ENCODE results near the gene CASP8.
"Not testable (repeated sequence)": the region's sequence is repeated elsewhere in the genome, so short reads cannot be mapped to it uniquely, and the experiment has no call there.

CASP8 gene

DNA sequence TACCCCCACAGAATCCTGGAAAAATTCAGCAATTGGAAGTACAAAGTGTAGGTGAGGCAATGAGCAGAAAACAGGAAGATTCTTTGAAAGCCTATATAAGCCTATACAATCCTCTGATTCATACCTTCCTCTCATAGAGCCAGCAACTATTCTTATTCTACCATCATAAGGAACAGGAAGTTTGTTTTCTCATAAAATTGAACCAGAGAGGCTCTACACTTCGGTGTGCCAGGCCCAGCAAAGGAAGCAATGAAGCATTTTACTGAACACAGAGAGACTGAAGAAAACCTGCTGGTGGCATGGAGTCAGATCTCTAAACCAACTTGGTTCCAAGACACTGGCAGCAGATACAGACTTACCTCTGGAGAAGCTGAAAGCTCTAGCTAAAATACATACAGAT is 18.7 kb downstream of the CASP8 start:
- Histone ChIP-seq H3K4me3 (ENCODE audit: low read depth, low read length) (no peak overlapping the region), H3K27me3 (ENCODE audit: control insufficient read depth, insufficient read depth, low read length) (no peaks in the 10 kb centered on the region), H3K4me1 (ENCODE audit: control insufficient read depth, insufficient read depth, low read length) (no peaks in the 10 kb centered on the region), H3K36me3 (ENCODE audit: control insufficient read depth, insufficient read depth, low read length) (no peaks in the 10 kb centered on the region), H3K9me3 (ENCODE audit: control insufficient read depth, insufficient read depth, low read length) (no peaks in the 10 kb centered on the region), H3K9ac (ENCODE audit: low read depth, low read length) (no peak overlapping the region)

GRCh38 chr2:201280191-201281040 is 20.1 kb downstream of the CASP8 start:
- no peak overlapping the region for H3K4me3 ChIP-seq (ENCODE audit: low read depth, low read length)
- no peaks in the 10 kb centered on the region for H3K4me1 ChIP-seq (ENCODE audit: control insufficient read depth, insufficient read depth, low read length)
- no peaks in the 10 kb centered on the region for H3K9me3 ChIP-seq (ENCODE audit: control insufficient read depth, insufficient read depth, low read length)
- no peaks in the 10 kb centered on the region for H3K27me3 ChIP-seq (ENCODE audit: control insufficient read depth, insufficient read depth, low read length)
- H3K36me3 ChIP-seq (ENCODE audit: control insufficient read depth, insufficient read depth, low read length): no peaks in the 10 kb centered on the region
- H3K9ac ChIP-seq (ENCODE audit: low read depth, low read length): no peak overlapping the region

DNA sequence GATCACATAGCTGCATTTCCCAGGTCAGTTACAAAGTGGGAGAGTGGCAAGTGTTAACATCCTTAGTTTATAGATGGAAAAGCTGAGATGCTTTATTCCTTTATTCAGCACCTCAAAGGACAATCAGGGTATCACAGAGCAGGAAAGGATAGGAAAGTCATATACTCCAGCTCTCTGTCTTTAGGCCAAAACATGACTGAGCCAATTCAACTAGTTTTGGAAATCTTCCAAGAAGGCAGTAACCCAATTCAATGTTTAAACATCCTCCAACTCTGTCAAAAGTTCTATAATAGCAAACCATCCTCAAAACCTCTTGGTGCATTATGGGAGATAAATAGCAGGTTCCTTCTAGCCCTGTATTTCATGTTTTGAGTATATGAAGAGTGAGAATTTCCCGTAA is 25.2 kb downstream of the CASP8 start:
- H3K9me3 ChIP-seq (ENCODE audit: control insufficient read depth, insufficient read depth, low read length): no peaks in the 10 kb centered on the region
- no peaks in the 10 kb centered on the region for H3K4me1 ChIP-seq (ENCODE audit: control insufficient read depth, insufficient read depth, low read length)
- H3K27me3 ChIP-seq (ENCODE audit: control insufficient read depth, insufficient read depth, low read length): no peaks in the 10 kb centered on the region
- H3K4me3 ChIP-seq (ENCODE audit: low read depth, low read length): no peak overlapping the region
- no peak overlapping the region for H3K9ac ChIP-seq (ENCODE audit: low read depth, low read length)
- no peaks in the 10 kb centered on the region for H3K36me3 ChIP-seq (ENCODE audit: control insufficient read depth, insufficient read depth, low read length)

DNA sequence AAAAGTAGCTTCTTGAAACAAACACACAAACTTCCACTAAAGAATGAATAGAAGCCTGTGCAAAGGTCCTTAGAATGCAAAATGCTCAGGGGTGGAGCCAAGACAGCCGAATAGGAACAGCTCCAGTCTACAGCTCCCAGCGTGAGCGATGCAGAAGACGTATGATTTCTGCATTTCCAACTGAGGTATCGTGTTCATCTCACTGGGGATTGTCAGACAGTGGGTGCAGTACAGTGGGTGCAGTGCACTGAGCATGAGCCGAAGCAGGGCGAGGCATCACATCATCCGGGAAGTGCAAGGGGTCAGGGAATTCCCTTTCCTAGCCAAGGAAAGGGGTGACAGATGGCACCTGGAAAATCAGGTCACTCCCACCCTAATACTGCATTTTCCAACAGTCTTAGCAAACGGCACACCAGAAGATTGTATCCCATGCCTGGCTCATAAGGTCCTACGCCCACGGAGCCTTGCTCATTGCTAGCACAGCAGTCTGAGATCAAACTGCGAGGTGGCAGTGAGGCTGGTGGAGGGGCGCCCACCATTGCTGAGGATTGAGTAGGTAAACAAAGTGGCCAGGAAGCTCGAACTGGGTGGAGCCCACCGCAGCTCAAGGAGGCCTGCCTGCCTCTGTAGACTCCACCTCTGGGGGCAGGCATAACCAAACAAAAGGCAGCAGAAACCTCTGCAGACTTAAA is 30.3 kb downstream of the CASP8 start:
- not testable (repeated sequence) for H3K4me3 ChIP-seq (ENCODE audit: low read depth, low read length); H3K4me1 ChIP-seq (ENCODE audit: control insufficient read depth, insufficient read depth, low read length); H3K9ac ChIP-seq (ENCODE audit: low read depth, low read length); H3K27me3 ChIP-seq (ENCODE audit: control insufficient read depth, insufficient read depth, low read length); H3K36me3 ChIP-seq (ENCODE audit: control insufficient read depth, insufficient read depth, low read length); H3K9me3 ChIP-seq (ENCODE audit: control insufficient read depth, insufficient read depth, low read length)

- H3K36me3 ChIP-seq (ENCODE audit: control insufficient read depth, insufficient read depth, low read length): no peaks in the 10 kb centered on the region
- H3K9me3 ChIP-seq (ENCODE audit: control insufficient read depth, insufficient read depth, low read length): no peaks in the 10 kb centered on the region
- no peaks in the 10 kb centered on the region for H3K4me1 ChIP-seq (ENCODE audit: control insufficient read depth, insufficient read depth, low read length)
- no peak overlapping the region for H3K4me3 ChIP-seq (ENCODE audit: low read depth, low read length)
- H3K27me3 ChIP-seq (ENCODE audit: control insufficient read depth, insufficient read depth, low read length): no peaks in the 10 kb centered on the region
- H3K9ac ChIP-seq (ENCODE audit: low read depth, low read length): no peak overlapping the region
These were observed 38.2 kb downstream of the CASP8 start for GRCh38 chr2:201298462-201299052.

- H3K36me3 ChIP-seq (ENCODE audit: control insufficient read depth, insufficient read depth, low read length); H3K4me1 ChIP-seq (ENCODE audit: control insufficient read depth, insufficient read depth, low read length); H3K4me3 ChIP-seq (ENCODE audit: low read depth, low read length); H3K9me3 ChIP-seq (ENCODE audit: control insufficient read depth, insufficient read depth, low read length); H3K9ac ChIP-seq (ENCODE audit: low read depth, low read length); H3K27me3 ChIP-seq (ENCODE audit: control insufficient read depth, insufficient read depth, low read length): not testable (repeated sequence)
These were observed 39.6 kb downstream of the CASP8 start for GRCh38 chr2:201299929-201300328.

DNA sequence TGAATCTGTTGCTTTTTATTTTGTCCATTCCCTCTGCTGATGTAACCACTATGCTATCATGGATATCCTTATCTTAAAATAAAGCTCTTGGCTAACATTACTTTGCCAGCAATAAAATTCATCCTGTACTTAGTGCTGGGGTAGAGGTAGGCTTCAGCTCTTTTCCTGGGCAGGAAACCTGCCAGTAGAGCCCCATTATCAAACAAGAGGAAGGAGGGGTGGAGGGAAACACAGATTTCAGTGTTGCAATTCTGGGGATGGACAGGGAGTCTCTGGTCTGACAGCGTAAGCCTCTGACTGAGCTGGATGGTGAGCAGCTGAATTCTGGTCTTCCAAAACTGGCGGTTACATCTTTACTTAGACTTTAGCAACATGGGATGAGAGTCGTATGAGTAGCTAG is 47.5 kb downstream of the CASP8 start:
- Histone ChIP-seq H3K9ac (ENCODE audit: low read depth, low read length) (no peak overlapping the region), H3K36me3 (ENCODE audit: control insufficient read depth, insufficient read depth, low read length) (no peaks in the 10 kb centered on the region), H3K4me1 (ENCODE audit: control insufficient read depth, insufficient read depth, low read length) (no peaks in the 10 kb centered on the region), H3K27me3 (ENCODE audit: control insufficient read depth, insufficient read depth, low read length) (no peaks in the 10 kb centered on the region), H3K9me3 (ENCODE audit: control insufficient read depth, insufficient read depth, low read length) (no peaks in the 10 kb centered on the region), H3K4me3 (ENCODE audit: low read depth, low read length) (no peak overlapping the region)

DNA sequence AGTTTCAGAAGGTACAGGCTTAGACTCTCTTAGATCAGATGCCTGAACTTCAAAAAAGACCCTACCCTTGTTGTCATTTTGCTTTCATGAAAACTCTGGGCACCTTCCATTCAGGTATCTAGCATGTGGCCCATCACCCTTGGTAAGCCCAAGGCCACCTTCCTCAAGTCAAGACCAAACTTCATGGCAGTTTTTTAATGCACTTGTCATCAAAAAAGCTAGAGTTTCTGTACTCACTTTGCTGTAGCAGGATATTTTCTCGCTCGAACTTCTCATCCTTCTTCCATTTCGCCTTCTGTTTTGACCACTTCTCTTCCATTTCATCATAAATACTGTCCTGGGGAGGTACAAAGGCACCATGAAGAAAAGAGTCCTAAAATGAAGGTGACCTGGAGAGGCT is 48.6 kb downstream of the CASP8 start:
- Histone ChIP-seq H3K9ac (ENCODE audit: low read depth, low read length) (no peak overlapping the region), H3K36me3 (ENCODE audit: control insufficient read depth, insufficient read depth, low read length) (no peaks in the 10 kb centered on the region), H3K27me3 (ENCODE audit: control insufficient read depth, insufficient read depth, low read length) (no peaks in the 10 kb centered on the region), H3K4me1 (ENCODE audit: control insufficient read depth, insufficient read depth, low read length) (no peaks in the 10 kb centered on the region), H3K4me3 (ENCODE audit: low read depth, low read length) (no peak overlapping the region), H3K9me3 (ENCODE audit: control insufficient read depth, insufficient read depth, low read length) (no peaks in the 10 kb centered on the region)

GRCh38 chr2:201313362-201313761 is 53.0 kb downstream of the CASP8 start:
- no peaks in the 10 kb centered on the region for H3K9me3 ChIP-seq (ENCODE audit: control insufficient read depth, insufficient read depth, low read length)
- no peaks in the 10 kb centered on the region for H3K27me3 ChIP-seq (ENCODE audit: control insufficient read depth, insufficient read depth, low read length)
- no peaks in the 10 kb centered on the region for H3K36me3 ChIP-seq (ENCODE audit: control insufficient read depth, insufficient read depth, low read length)
- H3K4me1 ChIP-seq (ENCODE audit: control insufficient read depth, insufficient read depth, low read length): no peaks in the 10 kb centered on the region
- H3K4me3 ChIP-seq (ENCODE audit: low read depth, low read length): no peak overlapping the region
- H3K9ac ChIP-seq (ENCODE audit: low read depth, low read length): no peak overlapping the region

DNA sequence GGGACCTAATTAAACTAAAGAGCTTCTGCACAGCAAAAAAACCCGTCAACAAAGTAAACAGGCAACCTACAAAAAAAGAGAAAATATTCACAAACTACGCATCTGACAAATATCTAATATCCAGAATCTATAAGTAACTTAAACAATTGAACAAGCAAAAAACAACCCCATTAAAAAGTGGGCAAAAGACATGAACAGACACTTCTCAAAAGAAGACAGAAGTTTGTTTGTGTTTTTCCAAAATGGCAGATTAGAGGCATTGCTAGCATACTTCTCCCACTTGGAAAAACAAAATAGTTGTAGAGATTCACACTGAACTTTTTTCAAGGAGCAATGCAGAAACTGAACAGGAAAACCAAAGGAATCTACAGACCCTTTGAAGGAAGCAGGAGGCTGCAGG is 59.2 kb downstream of the CASP8 start:
- Histone ChIP-seq H3K4me3 (ENCODE audit: low read depth, low read length) (no peak overlapping the region), H3K9me3 (ENCODE audit: control insufficient read depth, insufficient read depth, low read length) (no peaks in the 10 kb centered on the region), H3K36me3 (ENCODE audit: control insufficient read depth, insufficient read depth, low read length) (no peaks in the 10 kb centered on the region)

GRCh38 chr2:201320257-201320656 is 59.9 kb downstream of the CASP8 start:
- H3K4me1 ChIP-seq (ENCODE audit: control insufficient read depth, insufficient read depth, low read length): no peaks in the 10 kb centered on the region
- no peaks in the 10 kb centered on the region for H3K36me3 ChIP-seq (ENCODE audit: control insufficient read depth, insufficient read depth, low read length)
- H3K9me3 ChIP-seq (ENCODE audit: control insufficient read depth, insufficient read depth, low read length): no peaks in the 10 kb centered on the region
- H3K27me3 ChIP-seq (ENCODE audit: control insufficient read depth, insufficient read depth, low read length): no peaks in the 10 kb centered on the region
- H3K9ac ChIP-seq (ENCODE audit: low read depth, low read length): no peak overlapping the region
- H3K4me3 ChIP-seq (ENCODE audit: low read depth, low read length): no peak overlapping the region

More for the DNA sequence above, 59.2 kb downstream of the CASP8 start:
- Histone ChIP-seq H3K9ac (ENCODE audit: low read depth, low read length) (no peak overlapping the region), H3K4me1 (ENCODE audit: control insufficient read depth, insufficient read depth, low read length) (no peaks in the 10 kb centered on the region), H3K27me3 (ENCODE audit: control insufficient read depth, insufficient read depth, low read length) (no peaks in the 10 kb centered on the region)

GRCh38 chr2:201320701-201321100 is 60.4 kb downstream of the CASP8 start:
- H3K9me3 ChIP-seq (ENCODE audit: control insufficient read depth, insufficient read depth, low read length): no peaks in the 10 kb centered on the region
- no peak overlapping the region for H3K9ac ChIP-seq (ENCODE audit: low read depth, low read length)

More at GRCh38 chr2:201320701-201321100, 60.4 kb downstream of the CASP8 start:
- Histone ChIP-seq H3K4me1 (ENCODE audit: control insufficient read depth, insufficient read depth, low read length) (no peaks in the 10 kb centered on the region), H3K4me3 (ENCODE audit: low read depth, low read length) (no peak overlapping the region), H3K36me3 (ENCODE audit: control insufficient read depth, insufficient read depth, low read length) (no peaks in the 10 kb centered on the region), H3K27me3 (ENCODE audit: control insufficient read depth, insufficient read depth, low read length) (no peaks in the 10 kb centered on the region)
